H1 (cell line): ENCODE data around the gene TMEM145. TPM values are rescaled to one million over a fixed set of nuclear protein-coding genes. Genes with fewer than 3 reads are reported as not detected.

Experiments used
- CTCF ChIA-PET: fragments of 300-600 bp; sonication (Branson Sonifier 250); formaldehyde crosslinking; loops from one replicate; lab custom pipeline; 2021; ENCODE audit not compliant: partially characterized antibody; lab: Charles Lee
- POLR2A ChIA-PET: fragments of 300-600 bp; sonication (Branson Sonifier 250); formaldehyde crosslinking; loops from one replicate; lab custom pipeline; 2021; ENCODE audit warnings: inconsistent platforms; ENCODE audit not compliant: partially characterized antibody; lab: Charles Lee
- DNase-seq, 2 experiments: peaks; one replicate each; pipeline versions ENCODE4 v3.0.0 to v3.0.0-alpha.2; 2010 to 2022; ENCODE audit warnings: low spot score in 2 of 2, low read depth in 1 of 2, mixed read lengths in 1 of 2
- FAIRE-seq: peaks from 2 replicates; lab custom pipeline; 2011; peaks lifted over from hg19 to GRCh38; lab: Jason Lieb, UNC
- H2AFZ ChIP-seq: 2 replicates; pipeline ENCODE4 v1.8.1; 2012; ENCODE audit warnings: low read length, inconsistent platforms
- H2AK5ac ChIP-seq: 2 replicates; pipeline ENCODE4 v1.6.1; 2013; ENCODE audit warnings: low read depth, low read length
- H2BK120ac ChIP-seq: replicated peaks from 2 replicates; pipeline ENCODE3; 2013; ENCODE audit warnings: low read depth, low read length, inconsistent platforms
- H2BK12ac ChIP-seq: 2 replicates; pipeline ENCODE4 v1.6.1; 2013; ENCODE audit warnings: low read depth, low read length
- H2BK15ac ChIP-seq: 2 replicates; pipeline ENCODE4 v1.6.1; 2013; ENCODE audit warnings: low read length
- H2BK20ac ChIP-seq: 2 replicates; pipeline ENCODE4 v1.6.1; 2013; ENCODE audit warnings: low read length
- H2BK5ac ChIP-seq: 2 replicates; pipeline ENCODE4 v1.6.1; 2013; ENCODE audit warnings: low read depth, low read length
- H3K14ac ChIP-seq: 2 replicates; pipeline ENCODE4 v1.6.1; 2013; ENCODE audit warnings: inconsistent platforms; ENCODE audit not compliant: insufficient read length
- H3K18ac ChIP-seq: 2 replicates; pipeline ENCODE4 v1.6.1; 2013; ENCODE audit warnings: low read length; ENCODE audit errors: extremely low read depth
- H3K23ac ChIP-seq: 2 replicates; pipeline ENCODE4 v1.6.1; 2013; ENCODE audit warnings: inconsistent platforms; ENCODE audit not compliant: insufficient read length
- H3K23me2 ChIP-seq: 2 replicates; pipeline ENCODE4 v1.6.1; 2013; ENCODE audit warnings: low read depth, low read length
- H3K27ac ChIP-seq: 2 replicates; pipeline ENCODE4 v1.6.1; 2011; ENCODE audit warnings: low read depth, low read length, inconsistent platforms
- H3K27me3 ChIP-seq, 4 experiments: replicated peaks in 1 of 4; 1 replicate in 1 of 4; 2 replicates in 3 of 4; pipeline versions ENCODE4 v1.6.1 to v1.8.1; 2011 to 2013; ENCODE audit warnings: low read length in 3 of 4, mild to moderate bottlenecking in 3 of 4, inconsistent platforms in 2 of 4, mixed read lengths in 2 of 4, moderate library complexity in 1 of 4; ENCODE audit not compliant: control insufficient read depth in 3 of 4, insufficient read depth in 3 of 4; ENCODE audit errors: extremely low read depth in 1 of 4
- H3K36me3 ChIP-seq, 4 experiments: 2 replicates each; pipeline versions ENCODE4 v1.6.1 to v1.8.1; 2011 to 2013; ENCODE audit warnings: mild to moderate bottlenecking in 4 of 4, low read length in 3 of 4, moderate library complexity in 2 of 4, control low read depth in 1 of 4, inconsistent platforms in 1 of 4; ENCODE audit not compliant: insufficient read depth in 4 of 4, control insufficient read depth in 2 of 4
- H3K4ac ChIP-seq: replicated peaks from 2 replicates; pipeline ENCODE3; 2013; ENCODE audit warnings: low read length, low read depth, mixed read lengths, inconsistent platforms; ENCODE audit not compliant: insufficient read length
- H3K4me1 ChIP-seq, 4 experiments: replicated peaks in 1 of 4; 1 replicate in 1 of 4; 2 replicates in 3 of 4; pipeline versions ENCODE4 v1.6.1 to v1.8.1; 2011 to 2013; ENCODE audit warnings: low read length in 3 of 4, inconsistent platforms in 2 of 4, mixed read lengths in 1 of 4; ENCODE audit not compliant: insufficient read depth in 4 of 4, control insufficient read depth in 3 of 4
- H3K4me2 ChIP-seq, 2 experiments: 2 replicates each; pipeline versions ENCODE4 v1.6.1 to v1.8.1; 2011 to 2013; ENCODE audit warnings: low read depth in 2 of 2, low read length in 2 of 2, control low read depth in 1 of 2, inconsistent platforms in 1 of 2, mild to moderate bottlenecking in 1 of 2; ENCODE audit not compliant: insufficient read depth in 1 of 2
- H3K4me3 ChIP-seq, 4 experiments: fragments of 200-600, 300-600 bp in 1 of 4; sonication (generic), shearing (Covaris generic), sonication (Bioruptor Twin) in 1 of 4; 2 replicates each; pipeline versions ENCODE4 v1.5.1 to v1.8.1; 2011 to 2016; ENCODE audit warnings: low read length in 4 of 4, low read depth in 3 of 4, control low read depth in 2 of 4, inconsistent platforms in 2 of 4, mild to moderate bottlenecking in 2 of 4, mixed read lengths in 1 of 4, moderate library complexity in 1 of 4; ENCODE audit not compliant: insufficient read depth in 2 of 4; ENCODE audit errors: extremely low read depth in 1 of 4
- H3K56ac ChIP-seq: replicated peaks from 2 replicates; pipeline ENCODE3; 2013; ENCODE audit warnings: low read depth, mild to moderate bottlenecking, mixed read lengths, low read length, inconsistent platforms; ENCODE audit not compliant: insufficient read length
- H3K79me1 ChIP-seq: 2 replicates; pipeline ENCODE4 v1.6.1; 2013; ENCODE audit warnings: low read depth, low read length, control low read depth
- H3K79me2 ChIP-seq, 2 experiments: 2 replicates each; pipeline versions ENCODE4 v1.6.1 to v1.8.1; 2012 to 2013; ENCODE audit warnings: low read length in 2 of 2, mild to moderate bottlenecking in 2 of 2, inconsistent platforms in 1 of 2; ENCODE audit not compliant: insufficient read depth in 2 of 2, control insufficient read depth in 1 of 2
- H3K9ac ChIP-seq, 4 experiments: replicated peaks in 1 of 4; 1 replicate in 1 of 4; 2 replicates in 3 of 4; pipeline versions ENCODE4 v1.6.1 to v1.8.1; 2011 to 2013; ENCODE audit warnings: low read depth in 3 of 4, low read length in 3 of 4, control low read depth in 2 of 4, mild to moderate bottlenecking in 2 of 4, moderate library complexity in 2 of 4, inconsistent platforms in 1 of 4; ENCODE audit errors: extremely low read depth in 1 of 4
- H3K9me3 ChIP-seq, 2 experiments: 2 replicates each; pipeline versions ENCODE4 v1.6.1 to v1.8.1; 2012 to 2013; ENCODE audit warnings: mild to moderate bottlenecking in 2 of 2, moderate library complexity in 2 of 2, control low read depth in 1 of 2, inconsistent platforms in 1 of 2, low read depth in 1 of 2, low read length in 1 of 2, mixed read lengths in 1 of 2; ENCODE audit not compliant: insufficient read depth in 2 of 2
- H4K20me1 ChIP-seq, 2 experiments: replicated peaks in 1 of 2; 2 replicates each; pipeline versions ENCODE3 to v1.8.1; 2011 to 2013; ENCODE audit warnings: inconsistent platforms in 2 of 2, low read length in 2 of 2, mild to moderate bottlenecking in 1 of 2; ENCODE audit not compliant: insufficient read depth in 2 of 2, control insufficient read depth in 1 of 2
- H4K5ac ChIP-seq: 2 replicates; pipeline ENCODE4 v1.6.1; 2013; ENCODE audit warnings: low read length, low read depth, mixed read lengths, inconsistent platforms; ENCODE audit not compliant: insufficient read length
- H4K8ac ChIP-seq: 2 replicates; pipeline ENCODE4 v1.8.0; 2013; ENCODE audit warnings: mild to moderate bottlenecking, moderate library complexity, low read length, inconsistent platforms; ENCODE audit not compliant: insufficient read depth; ENCODE audit errors: extremely low read depth
- H4K91ac ChIP-seq: replicated peaks from 2 replicates; pipeline ENCODE3; 2013; ENCODE audit warnings: low read length, mixed read lengths, inconsistent platforms; ENCODE audit not compliant: insufficient read length
- CEBPB ChIP-seq: IDR thresholded peaks from 2 replicates; pipeline ENCODE4 v1.6.1; 2012; ENCODE audit warnings: low read depth, low read length
- KDM5A ChIP-seq: fragments of 200-600 bp; IDR thresholded peaks from 2 replicates; pipeline ENCODE4 v1.7.1; 2012; ENCODE audit warnings: mild to moderate bottlenecking, low read length, inconsistent platforms, mixed read lengths
- RFX5 ChIP-seq: IDR thresholded peaks from 2 replicates; pipeline ENCODE4 v1.6.1; 2011; ENCODE audit warnings: low read depth, low read length, improper control_type of control experiment, borderline replicate concordance
- SP2 ChIP-seq: IDR thresholded peaks from 2 replicates; pipeline ENCODE4 v1.6.1; 2012; ENCODE audit warnings: mild to moderate bottlenecking, low read length, inconsistent platforms
- TAF1 ChIP-seq: IDR thresholded peaks from 2 replicates; pipeline ENCODE4 v1.6.1; 2011; ENCODE audit warnings: mild to moderate bottlenecking, low read depth, low read length
- WGBS, 2 experiments: shearing (Covaris generic) in 1 of 2; methylation state at CpG; one replicate each; pipeline versions ENCODE4 v1.1.6 to v1.1.7; 2013 to 2015; ENCODE audit warnings: low lambda C conversion rate in 2 of 2, mixed read lengths in 2 of 2, inconsistent platforms in 1 of 2, low coverage in 1 of 2, missing lambda C conversion rate in 1 of 2; ENCODE audit not compliant: insufficient replicate concordance in 2 of 2, insufficient coverage in 1 of 2, insufficient read length in 1 of 2; ENCODE audit errors: extremely low coverage in 1 of 2, missing lambda C conversion rate in 1 of 2; 5-methylcytosine and 5-hydroxymethylcytosine counted together
- polyA plus RNA-seq, 7 experiments: library from polyadenylated mRNA; depleted of rRNA in 3 of 7; stranded (reverse) in 5 of 7; unstranded in 2 of 7; fragments of >200 nt in 5 of 7; fragments of 200-250 nt in 2 of 7; gene quantifications; 1 replicate in 5 of 7; 2 replicates in 1 of 7; 4 replicates in 1 of 7; pipeline versions ENCODE4 v1.2.1 to v1.2.3, GENCODE V29; 2011 to 2013; ENCODE audit warnings: missing spikeins in 2 of 7, mixed read lengths in 2 of 7
- total RNA-seq: library from RNA; stranded (reverse); fragmentation: NEBNext Ultra II Directional; extraction: Animal tissue kit (Norgen Biotek cat#: 25700); gene quantifications from 2 replicates; pipeline ENCODE4 v1.2.1, GENCODE V29; 2021

Gene TMEM145
- total and polyA plus RNA-seq, 2 of the 8 experiments (the other 6 are each of a cell fraction or from before 2014, with no cell fraction given) = 2.3 to 4.7 TPM

DNA sequence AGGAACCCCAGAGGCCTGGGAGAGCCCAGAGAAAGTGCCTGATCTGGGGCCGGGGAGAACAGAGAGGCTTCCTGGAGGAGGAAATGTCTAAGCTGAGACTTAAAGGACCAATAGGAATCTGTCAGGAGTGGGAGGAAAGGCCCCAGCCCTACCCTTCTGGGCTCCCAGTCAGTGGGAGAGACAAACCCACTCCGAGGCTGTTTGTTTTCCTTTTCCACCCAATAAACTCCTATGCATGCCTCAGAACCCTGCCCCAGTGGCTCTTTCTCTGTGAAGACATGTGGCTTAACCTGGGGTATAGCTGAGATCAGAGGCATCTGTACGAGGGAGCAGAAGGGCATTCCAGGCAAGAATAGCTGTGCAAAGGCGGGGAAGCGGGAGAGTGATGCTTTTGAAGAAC lies 14.3 kb downstream of the TMEM145 start:
- Histone ChIP-seq H2BK120ac (no peak overlapping the region), H3K56ac (no peak overlapping the region), H4K20me1 (peaks cover 0 to 10% of the 10 kb centered on the region in 2 experiments), H3K79me1 (peaks cover 8% of the 10 kb centered on the region; the same call in 1 of the 2 replicates), H2AFZ (no peak overlapping the region), H3K14ac (no peak overlapping the region), H2AK5ac (no peak overlapping the region), H3K4me2 (no peak overlapping the region; a peak in 1 of 4 replicates), H4K91ac (no peak overlapping the region), H3K4ac (no peak overlapping the region), H3K27me3 (peaks cover 0 to 13% (median 7%) of the 10 kb centered on the region in 4 experiments; a peak in 5 of 7 replicates), H3K4me1 (peaks cover 0 to 4% (median 1%) of the 10 kb centered on the region in 4 experiments; a peak in 2 of 7 replicates), H3K23me2 (peaks cover 13% of the 10 kb centered on the region; the same call in 1 of the 2 replicates), H3K23ac (no peak overlapping the region), H3K36me3 (no peaks in the 10 kb centered on the region), H3K27ac (no peak overlapping the region), H3K4me3 (no peak overlapping the region), H2BK15ac (no peak overlapping the region), H2BK20ac (no peak overlapping the region), H3K9me3 (no peaks in the 10 kb centered on the region), H3K9ac (no peak overlapping the region), H4K8ac (no peak overlapping the region), H4K5ac (no peak overlapping the region), H2BK5ac (no peak overlapping the region), H3K79me2 (peaks cover 0 to 16% of the 10 kb centered on the region in 2 experiments; a peak in 1 of 4 replicates), H2BK12ac (no peak overlapping the region), H3K18ac (no peak overlapping the region)
- ChIA-PET CTCF (interaction anchor here (0.6 to 8.8 kb wide), 9 partner anchors 13 to 128 kb away, joined by 3 to 90 read pairs (median 4); no protein-coding TSS in a partner anchor), POLR2A (interaction anchor here (0.9 kb wide), 1 partner anchor 71 kb away, joined by 3 read pairs; no protein-coding TSS in a partner anchor)
- TF ChIP-seq SP2 (no peak), RFX5 (no peak), KDM5A (no peak), CEBPB (no peak), TAF1 (no peak)
- FAIRE-seq (no peak), DNase-seq (no peak)
- WGBS, 2 experiments = 87% methylated on average over 5 of the region's 5 CpGs; no CpG with 5 or more reads in 1 of the 2 experiments
